IMR-90 (cell line): Measurements from ENCODE around the gene RALGAPA2. TPM values are rescaled to one million over a fixed set of nuclear protein-coding genes. Genes with fewer than 3 reads are reported as not detected.

Experiments
- ATAC-seq: fragments of 200-7000 bp; cut with Tn5 transposase; 2 replicates; pipeline ENCODE4 v1.9.1; 2020; ENCODE audit warnings: low read depth, mild to moderate bottlenecking, moderate library complexity
- BruUV-seq: library from RNA; stranded (reverse); fragments of 400-500 nt; replicated peaks from 2 replicates; lab custom pipeline; 2021; lab: Mats Ljungman, UMichigan
- CTCF ChIA-PET: fragments of 300-600 bp; formaldehyde crosslinking; extraction: SDS; loops from one replicate; lab custom pipeline; 2021; ENCODE audit warnings: antibody characterized with exemption; lab: Yijun Ruan, JAX
- POLR2A ChIA-PET: fragments of 300-600 bp; sonication (Branson Sonifier 250); formaldehyde crosslinking; loops from one replicate; lab custom pipeline; 2022; ENCODE audit warnings: antibody characterized with exemption; ENCODE audit not compliant: unreplicated experiment; lab: Charles Lee
- DNase-seq: peaks from one replicate; pipeline ENCODE4 v3.0.0; 2013
- H2AFZ ChIP-seq: replicated peaks from 2 replicates; pipeline ENCODE3; 2013; ENCODE audit warnings: low read length, mild to moderate bottlenecking; ENCODE audit not compliant: poor library complexity
- H2AK5ac ChIP-seq: 2 replicates; pipeline ENCODE4 v1.6.1; 2013; ENCODE audit warnings: low read depth, low read length, inconsistent platforms
- H2AK9ac ChIP-seq: replicated peaks from 2 replicates; pipeline ENCODE3; 2013; ENCODE audit warnings: mild to moderate bottlenecking, low read depth, low read length, moderate library complexity; ENCODE audit not compliant: poor library complexity
- H2BK120ac ChIP-seq: 2 replicates; pipeline ENCODE4 v1.6.1; 2013; ENCODE audit warnings: low read depth, low read length, inconsistent platforms
- H2BK15ac ChIP-seq: 3 replicates; pipeline ENCODE4 v1.6.1; 2013; ENCODE audit warnings: low read depth, low read length, inconsistent platforms
- H2BK20ac ChIP-seq: 2 replicates; pipeline ENCODE4 v1.6.1; 2013; ENCODE audit warnings: low read depth, mild to moderate bottlenecking, inconsistent platforms, low read length, moderate library complexity
- H2BK5ac ChIP-seq: 2 replicates; pipeline ENCODE4 v1.6.1; 2013; ENCODE audit warnings: mild to moderate bottlenecking, low read depth, low read length, inconsistent platforms; ENCODE audit not compliant: poor library complexity, severe bottlenecking
- H3K14ac ChIP-seq: replicated peaks from 2 replicates; pipeline ENCODE4 v1.6.1; 2013; ENCODE audit warnings: low read depth, low read length, inconsistent platforms
- H3K18ac ChIP-seq: 2 replicates; pipeline ENCODE4 v1.6.1; 2013; ENCODE audit warnings: low read depth, low read length, control low read depth
- H3K23ac ChIP-seq: 2 replicates; pipeline ENCODE4 v1.6.1; 2013; ENCODE audit warnings: low read depth, low read length, inconsistent platforms
- H3K27ac ChIP-seq: 2 replicates; pipeline ENCODE4 v1.5.1; 2013; ENCODE audit warnings: mild to moderate bottlenecking, control low read depth, low read length; ENCODE audit not compliant: insufficient read depth
- H3K27me3 ChIP-seq: 2 replicates; pipeline ENCODE4 v1.6.1; 2013; ENCODE audit warnings: low read length; ENCODE audit not compliant: control insufficient read depth, insufficient read depth
- H3K36me3 ChIP-seq: 2 replicates; pipeline ENCODE4 v1.6.1; 2013; ENCODE audit warnings: low read length, mixed read lengths; ENCODE audit not compliant: control insufficient read depth, insufficient read depth
- H3K4ac ChIP-seq: 2 replicates; pipeline ENCODE4 v1.6.1; 2013; ENCODE audit warnings: low read depth, low read length, inconsistent platforms
- H3K4me1 ChIP-seq: 2 replicates; pipeline ENCODE4 v1.6.1; 2013; ENCODE audit warnings: low read length, mixed read lengths; ENCODE audit not compliant: control insufficient read depth, insufficient read depth
- H3K4me2 ChIP-seq: 2 replicates; pipeline ENCODE4 v1.6.1; 2013; ENCODE audit warnings: low read depth, mild to moderate bottlenecking, control low read depth, low read length, moderate library complexity
- H3K4me3 ChIP-seq: 2 replicates; pipeline ENCODE4 v1.5.1; 2013; ENCODE audit warnings: low read depth, mild to moderate bottlenecking, control low read depth, low read length, moderate library complexity; ENCODE audit not compliant: insufficient read depth
- H3K56ac ChIP-seq: 2 replicates; pipeline ENCODE4 v1.6.1; 2013; ENCODE audit warnings: low read length, inconsistent platforms; ENCODE audit not compliant: insufficient read depth; ENCODE audit errors: extremely low read depth
- H3K79me1 ChIP-seq, 2 experiments: 2 replicates each; pipeline ENCODE4 v1.6.1; 2013; ENCODE audit warnings: low read length in 2 of 2, inconsistent platforms in 1 of 2, low read depth in 1 of 2
- H3K9ac ChIP-seq: 2 replicates; pipeline ENCODE4 v1.6.1; 2013; ENCODE audit warnings: low read depth, low read length, control low read depth
- H3K9me1 ChIP-seq: 2 replicates; pipeline ENCODE4 v1.6.1; 2013; ENCODE audit warnings: low read length, inconsistent platforms; ENCODE audit not compliant: insufficient read depth
- H3K9me3 ChIP-seq: 2 replicates; pipeline ENCODE4 v1.6.1; 2013; ENCODE audit warnings: low read length; ENCODE audit not compliant: control insufficient read depth, insufficient read depth
- H4K20me1 ChIP-seq: 2 replicates; pipeline ENCODE4 v1.6.1; 2013; ENCODE audit warnings: low read length, inconsistent platforms; ENCODE audit not compliant: insufficient read depth
- H4K5ac ChIP-seq: 2 replicates; pipeline ENCODE4 v1.6.1; 2013; ENCODE audit warnings: mild to moderate bottlenecking, low read depth, low read length, control low read depth
- H4K8ac ChIP-seq, 2 experiments: 2 replicates each; pipeline ENCODE4 v1.6.1; 2013; ENCODE audit warnings: low read depth in 2 of 2, low read length in 2 of 2, control low read depth in 1 of 2, inconsistent platforms in 1 of 2
- H4K91ac ChIP-seq: 2 replicates; pipeline ENCODE4 v1.6.1; 2013; ENCODE audit warnings: low read depth, low read length, inconsistent platforms; ENCODE audit not compliant: insufficient read depth
- CHD1 ChIP-seq: IDR thresholded peaks from 2 replicates; pipeline ENCODE4 v1.6.1; 2012; ENCODE audit warnings: low read depth, low read length, improper control_type of control experiment
- SMC3 ChIP-seq: fragments of 150-350 bp; IDR thresholded peaks from 2 replicates; pipeline ENCODE4 v1.6.1; 2016; ENCODE audit warnings: low read depth, mild to moderate bottlenecking, antibody characterized with exemption, low read length, moderate library complexity
- USF2 ChIP-seq: fragments of 150-350 bp; IDR thresholded peaks from 2 replicates; pipeline ENCODE4 v1.6.1; 2017; ENCODE audit warnings: mild to moderate bottlenecking, antibody characterized with exemption, low read length, low read depth
- WGBS, 2 experiments: methylation state at CpG; one replicate each; pipeline versions ENCODE4 v1.1.5 to v1.1.7; 2013; ENCODE audit warnings: missing lambda C conversion rate in 2 of 2; ENCODE audit not compliant: insufficient read length in 1 of 2; ENCODE audit errors: extremely low coverage in 2 of 2; 5-methylcytosine and 5-hydroxymethylcytosine counted together
- dilution Hi-C: fragments of 300-500 bp; cut with HindIII; formaldehyde crosslinking; loops from one replicate; pipeline ENCODE4 v1.14.3; 2018; ENCODE audit warnings: low sequenced_read_pairs; ENCODE audit not compliant: unreplicated experiment
- in situ Hi-C: fragments of 300-500 bp; cut with MboI; formaldehyde crosslinking; loops from 3 replicates; pipeline ENCODE4 v1.14.3; 2019; ENCODE audit warnings: low sequenced_read_pairs, inconsistent platforms, mixed read lengths
- intact Hi-C: fragments of 100-400 bp; cut with micrococcal nuclease; formaldehyde crosslinking; loops from 2 replicates; pipeline ENCODE4 v1.10.0; 2022
- polyA plus RNA-seq, 3 experiments: library from polyadenylated mRNA; depleted of rRNA; stranded (reverse); fragments of >200 nt; gene quantifications; 2 replicates each; pipeline ENCODE4 v1.2.3, GENCODE V29; 2012; ENCODE audit warnings: low replicate concordance in 1 of 3
- total RNA-seq: library from RNA; depleted of rRNA; stranded (reverse); fragments of >200 nt; gene quantifications from 2 replicates; pipeline ENCODE4 v1.2.3, GENCODE V29; 2012

The RALGAPA2 gene
- total and polyA plus RNA-seq, 2 of the 4 experiments (the other 2 are of a cell fraction): 1.3 to 3.9 TPM

DNA sequence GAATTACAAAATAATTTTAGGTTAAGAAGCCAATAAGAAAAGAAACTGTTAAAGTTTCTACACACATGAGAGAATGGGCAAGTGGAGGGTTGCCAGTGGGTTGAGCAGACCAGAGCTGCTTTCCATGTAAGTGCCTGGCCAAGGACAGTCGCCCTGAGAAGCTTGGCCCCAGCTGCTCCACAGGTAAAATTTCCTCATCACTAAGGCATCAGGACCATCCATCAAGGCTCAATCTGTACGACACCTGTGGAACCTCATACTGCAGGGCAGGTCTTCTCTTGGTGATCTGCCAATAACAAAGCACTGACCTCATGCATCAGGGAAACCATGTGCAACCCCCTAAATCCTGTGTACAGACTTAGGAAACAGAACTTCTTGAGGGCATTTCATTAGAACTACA is 229.1 kb downstream of the RALGAPA2 start:
- no peak overlapping the region for H3K4me3 ChIP-seq
- ATAC-seq: no peak
- H3K14ac ChIP-seq: no peak overlapping the region
- CTCF ChIA-PET: no interaction called here
- no peak overlapping the region for H3K4ac ChIP-seq
- H3K79me1 ChIP-seq: no peaks in the 10 kb centered on the region
- H4K20me1 ChIP-seq: no peaks in the 10 kb centered on the region
- H4K91ac ChIP-seq: no peak overlapping the region
- in situ Hi-C loops (no loop called here), dilution Hi-C loops (no loop called here), intact Hi-C loops (no loop called here)
- H2AK9ac ChIP-seq: no peak overlapping the region
- H4K5ac ChIP-seq: no peak overlapping the region
- peaks cover 3% of the 10 kb centered on the region; the same call in 1 of the 2 replicates for H3K9me1 ChIP-seq
- no peak overlapping the region for H3K4me2 ChIP-seq
- no peak overlapping the region for H2AFZ ChIP-seq
- H3K27me3 ChIP-seq: no peaks in the 10 kb centered on the region
- H3K27ac ChIP-seq: no peak overlapping the region
- no TSS peak for BruUV-seq
- no peaks in the 10 kb centered on the region for H3K36me3 ChIP-seq
- no peak overlapping the region for H3K23ac ChIP-seq
- no peak overlapping the region for H4K8ac ChIP-seq
- H2BK15ac ChIP-seq: no peak overlapping the region
- no peaks in the 10 kb centered on the region for H3K9me3 ChIP-seq
- POLR2A ChIA-PET: no interaction called here
- H3K4me1 ChIP-seq: peaks cover 12% of the 10 kb centered on the region
- no peak overlapping the region for H2AK5ac ChIP-seq
- H2BK120ac ChIP-seq: no peak overlapping the region
- H3K18ac ChIP-seq: no peak overlapping the region
- DNase-seq: no peak
- WGBS, 2 experiments: 100% methylated on average over 1 of the region's 2 CpGs; no CpG with 5 or more reads in 1 of the 2 experiments
- no peak overlapping the region for H3K9ac ChIP-seq
- no peak overlapping the region for H2BK20ac ChIP-seq
- no peak overlapping the region for H3K56ac ChIP-seq
- H2BK5ac ChIP-seq: no peak overlapping the region
- no peak for TF ChIP-seq USF2
- TF ChIP-seq CHD1: no peak
- no peak for TF ChIP-seq SMC3
